GM12878 (cell line): ENCODE measurements around the gene RMP24.

Experiments
- ATAC-seq: fragments of 200-7000 bp; cut with Tn5 transposase; 3 replicates; pipeline ENCODE4 v1.9.1; 2020; ENCODE audit warnings: mild to moderate bottlenecking, moderate library complexity
- BruUV-seq: library from RNA; stranded (reverse); fragments of 400-500 nt; replicated peaks from 2 replicates; lab custom pipeline; 2021; lab: Mats Ljungman, UMichigan
- CTCF ChIA-PET: fragments of 300-600 bp; sonication (Branson Sonifier 250); formaldehyde crosslinking; extraction: SDS; loops from one replicate; lab custom pipeline; 2021; ENCODE audit warnings: inconsistent platforms; lab: Yijun Ruan, JAX
- POLR2A ChIA-PET: fragments of 350-600 bp; formaldehyde crosslinking; extraction: SDS; loops from one replicate; lab custom pipeline; 2021; ENCODE audit warnings: inconsistent platforms; lab: Charles Lee
- RAD21 ChIA-PET: fragments of 300-600 bp; sonication (Branson Sonifier 250); formaldehyde crosslinking; loops from one replicate; lab custom pipeline; 2023; ENCODE audit warnings: antibody characterized with exemption; ENCODE audit not compliant: unreplicated experiment; lab: Charles Lee
- SMC1A ChIA-PET: fragments of 300-600 bp; sonication (Branson Sonifier 250); formaldehyde crosslinking; loops from one replicate; lab custom pipeline; 2023; ENCODE audit not compliant: unreplicated experiment, uncharacterized antibody; lab: Charles Lee
- DNase-seq: peaks from one replicate; pipeline ENCODE4 v3.0.0-alpha.2; 2011; ENCODE audit warnings: low read depth, low spot score
- FAIRE-seq: peaks from 3 replicates; lab custom pipeline; 2011; peaks lifted over from hg19 to GRCh38; lab: Jason Lieb, UNC
- H2AFZ ChIP-seq: 2 replicates; pipeline ENCODE4 v1.6.0; 2011; ENCODE audit warnings: low read depth, low read length, control low read depth; ENCODE audit not compliant: control insufficient read depth
- H3K27ac ChIP-seq: 2 replicates; pipeline ENCODE4 v1.5.1; 2011; ENCODE audit warnings: control low read depth; ENCODE audit not compliant: control insufficient read depth, insufficient read depth
- H3K27me3 ChIP-seq, 2 experiments: replicated peaks in 1 of 2; 2 replicates each; pipeline versions ENCODE4 v1.6.0 to v1.6.1; 2011; ENCODE audit warnings: low read length in 1 of 2; ENCODE audit not compliant: control insufficient read depth in 2 of 2, insufficient read depth in 2 of 2
- H3K36me3 ChIP-seq, 2 experiments: 2 replicates each; pipeline ENCODE4 v1.5.1; 2011; ENCODE audit warnings: low read length in 1 of 2; ENCODE audit not compliant: control insufficient read depth in 2 of 2, insufficient read depth in 2 of 2
- H3K4me1 ChIP-seq: 2 replicates; pipeline ENCODE4 v1.6.1; 2011; ENCODE audit warnings: mild to moderate bottlenecking, low read length, moderate library complexity, mixed read lengths; ENCODE audit not compliant: control insufficient read depth, insufficient read depth
- H3K4me2 ChIP-seq: 2 replicates; pipeline ENCODE4 v1.6.0; 2011; ENCODE audit warnings: control low read depth; ENCODE audit not compliant: control insufficient read depth, insufficient read depth
- H3K4me3 ChIP-seq: fragments of 200-600 bp; sonication (generic); 2 replicates; pipeline ENCODE4 v1.5.1; 2016
- H3K79me2 ChIP-seq: 2 replicates; pipeline ENCODE4 v1.6.0; 2011; ENCODE audit warnings: low read length; ENCODE audit not compliant: control insufficient read depth, insufficient read depth
- H3K9ac ChIP-seq: 2 replicates; pipeline ENCODE4 v1.8.0; 2011; ENCODE audit warnings: low read length, control low read depth, mixed read lengths; ENCODE audit not compliant: control insufficient read depth, insufficient read depth
- H3K9me3 ChIP-seq: replicated peaks from 3 replicates; pipeline ENCODE4 v1.5.1; 2011; ENCODE audit warnings: mild to moderate bottlenecking, low read length; ENCODE audit not compliant: control insufficient read depth, insufficient read depth
- H4K20me1 ChIP-seq: 2 replicates; pipeline ENCODE4 v1.6.0; 2011; ENCODE audit not compliant: control insufficient read depth, insufficient read depth
- ATF7 ChIP-seq: fragments of 450-650 bp; IDR thresholded peaks from 2 replicates; pipeline ENCODE4 v1.6.1; 2016; ENCODE audit warnings: low read depth, mild to moderate bottlenecking
- CREB1 ChIP-seq: IDR thresholded peaks from 2 replicates; pipeline ENCODE4 v1.6.1; 2012; ENCODE audit warnings: low read depth, mild to moderate bottlenecking, inconsistent platforms
- ESRRA ChIP-seq: IDR thresholded peaks from 2 replicates; pipeline ENCODE4 v1.6.1; 2012; ENCODE audit warnings: mild to moderate bottlenecking, low read length, improper control_type of control experiment
- HDGF ChIP-seq: fragments of 450-650 bp; IDR thresholded peaks from 2 replicates; pipeline ENCODE4 v1.6.1; 2016; ENCODE audit warnings: antibody characterized with exemption
- JUND ChIP-seq: IDR thresholded peaks from 2 replicates; pipeline ENCODE4 v1.6.1; 2012; ENCODE audit warnings: low read depth, mild to moderate bottlenecking, low read length, improper control_type of control experiment, moderate library complexity
- RAD21 ChIP-seq: IDR thresholded peaks from 2 replicates; pipeline ENCODE4 v1.6.1; 2011; ENCODE audit warnings: mild to moderate bottlenecking, low read depth, low read length, moderate library complexity; ENCODE audit not compliant: insufficient read depth
- RCOR1 ChIP-seq: conservative IDR thresholded peaks from 2 replicates; pipeline ENCODE4 v1.6.1; 2012; ENCODE audit warnings: low read depth, low read length, improper control_type of control experiment
- SIN3A ChIP-seq: IDR thresholded peaks from 2 replicates; pipeline ENCODE4 v1.6.1; 2012; ENCODE audit warnings: low read depth, low read length, improper control_type of control experiment
- SMAD1 ChIP-seq: fragments of 450-650 bp; IDR thresholded peaks from 2 replicates; pipeline ENCODE4 v1.6.1; 2018; ENCODE audit warnings: mild to moderate bottlenecking, low read depth; ENCODE audit not compliant: partially characterized antibody
- STAT3 ChIP-seq: IDR thresholded peaks from 2 replicates; pipeline ENCODE4 v1.6.1; 2011; ENCODE audit warnings: low read depth, low read length, improper control_type of control experiment
- ZNF24 ChIP-seq: fragments of 450-650 bp; IDR thresholded peaks from 2 replicates; pipeline ENCODE4 v1.6.1; 2017; ENCODE audit warnings: antibody characterized with exemption, mild to moderate bottlenecking
- WGBS: methylation state at CpG from one replicate; pipeline ENCODE4 v1.1.6; 2016; ENCODE audit warnings: low lambda C conversion rate; ENCODE audit not compliant: insufficient replicate concordance, insufficient coverage; ENCODE audit errors: missing lambda C conversion rate; 5-methylcytosine and 5-hydroxymethylcytosine counted together
- in situ Hi-C: fragments of 300-500 bp; cut with MboI; formaldehyde crosslinking; loops from 9 replicates; pipeline ENCODE4 v1.14.3; 2018; ENCODE audit warnings: mixed read lengths
- intact Hi-C: fragments of 100-400 bp; cut with micrococcal nuclease; formaldehyde crosslinking; loops from one replicate; pipeline ENCODE4 v1.14.2; 2022; ENCODE audit not compliant: unreplicated experiment
- TF ChIP-seq, protein P1 (sequence below): fragments of 450-650 bp; IDR thresholded peaks from 2 replicates; pipeline ENCODE4 v1.6.1; 2017; ENCODE audit warnings: mild to moderate bottlenecking, low read depth, inconsistent platforms; ENCODE audit not compliant: poor library complexity, severe bottlenecking
- TF ChIP-seq, protein P2 (sequence below): IDR thresholded peaks from 2 replicates; pipeline ENCODE4 v1.6.1; 2011; ENCODE audit warnings: borderline replicate concordance, low read depth, mild to moderate bottlenecking, moderate library complexity, mixed read lengths, low read length; ENCODE audit not compliant: insufficient read depth; ENCODE audit errors: extremely low read length

Gene RMP24

DNA sequence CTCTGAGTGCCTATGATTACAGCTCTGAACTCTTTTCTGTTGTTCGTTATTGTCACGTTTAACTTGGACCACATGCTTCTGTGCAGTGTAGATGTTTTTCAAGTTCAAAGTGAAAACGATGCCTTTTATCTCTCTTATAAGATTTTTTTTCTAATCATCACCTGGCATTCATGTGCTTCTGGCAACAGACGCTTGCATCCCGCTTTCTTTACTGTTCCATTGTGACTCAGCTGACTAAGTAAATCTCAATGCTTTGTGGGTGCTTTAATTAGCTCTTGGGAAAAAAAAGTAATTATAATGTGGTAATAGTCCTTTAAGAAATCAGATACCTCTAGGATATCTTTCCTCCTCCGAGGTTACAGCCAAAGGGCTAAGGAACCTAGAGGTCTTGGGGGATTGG, 31.2 kb upstream of the RMP24 start:
- no peaks in the 10 kb centered on the region for H4K20me1 ChIP-seq
- RAD21 ChIA-PET = interaction anchor here (1.5 kb wide), 1 partner anchor 9 kb away, joined by 3 read pairs; no protein-coding TSS in a partner anchor
- no peak overlapping the region for H3K9ac ChIP-seq
- BruUV-seq = no TSS peak
- H3K9me3 ChIP-seq = no peaks in the 10 kb centered on the region
- no peaks in the 10 kb centered on the region for H3K79me2 ChIP-seq
- POLR2A ChIA-PET = no interaction called here
- WGBS = 35% methylated on average over 6 of the region's 6 CpGs
- H3K36me3 ChIP-seq = no peaks in the 10 kb centered on the region
- H3K4me3 ChIP-seq = no peak overlapping the region
- no peaks in the 10 kb centered on the region for H3K4me1 ChIP-seq
- H3K27me3 ChIP-seq = peaks cover 0 to 1% of the 10 kb centered on the region in 2 experiments; a peak in 2 of 4 replicates
- intact Hi-C loops = no loop called here
- no peak for FAIRE-seq
- no peak overlapping the region for H3K27ac ChIP-seq
- CTCF ChIA-PET = interaction anchor here (0.6 to 2.0 kb wide), 5 partner anchors 9 to 555 kb away, joined by 3 to 9 read pairs (median 5); no protein-coding TSS in a partner anchor
- in situ Hi-C loops = no loop called here
- no peak overlapping the region for H2AFZ ChIP-seq
- no peak for DNase-seq
- TF ChIP-seq JUND = no peak
- TF ChIP-seq ZNF24 = no peak
- TF ChIP-seq CREB1 = no peak
- no peak for TF ChIP-seq STAT3
- TF ChIP-seq ATF7 = no peak
- SMC1A ChIA-PET = interaction anchor here (1.2 to 1.8 kb wide), 2 partner anchors 9 to 185 kb away, joined by 5 to 6 read pairs; no protein-coding TSS in a partner anchor
- no peak for ATAC-seq
- no peak overlapping the region for H3K4me2 ChIP-seq

GRCh38 chr18:35942133-35942532, 30.3 kb upstream of the RMP24 start:
- Histone ChIP-seq H3K4me1 (no peaks in the 10 kb centered on the region), H3K4me2 (no peak overlapping the region), H4K20me1 (no peaks in the 10 kb centered on the region), H3K4me3 (no peak overlapping the region), H3K9ac (no peak overlapping the region), H3K79me2 (no peaks in the 10 kb centered on the region), H3K27me3 (peaks cover 0 to 1% of the 10 kb centered on the region in 2 experiments; a peak in 2 of 4 replicates), H3K27ac (no peak overlapping the region), H3K9me3 (no peaks in the 10 kb centered on the region), H2AFZ (no peak overlapping the region), H3K36me3 (no peaks in the 10 kb centered on the region)
- intact Hi-C loops = no loop called here
- ATAC-seq (no peak), DNase-seq (no peak), FAIRE-seq (no peak)
- in situ Hi-C loops = no loop called here
- ChIA-PET RAD21 (interaction anchor here (1.5 kb wide), 1 partner anchor 9 kb away, joined by 3 read pairs; no protein-coding TSS in a partner anchor), POLR2A (no interaction called here), CTCF (interaction anchor here (1.4 to 2.0 kb wide), 3 partner anchors 10 to 556 kb away, joined by 3 to 9 read pairs (median 7); no protein-coding TSS in a partner anchor), SMC1A (interaction anchor here (1.2 to 1.8 kb wide), 2 partner anchors 8 to 186 kb away, joined by 5 to 6 read pairs; no protein-coding TSS in a partner anchor)
- BruUV-seq = no TSS peak
- TF ChIP-seq SIN3A = no peak
- no peak for TF ChIP-seq ESRRA
- TF ChIP-seq HDGF = no peak
- TF ChIP-seq, protein P1, sequence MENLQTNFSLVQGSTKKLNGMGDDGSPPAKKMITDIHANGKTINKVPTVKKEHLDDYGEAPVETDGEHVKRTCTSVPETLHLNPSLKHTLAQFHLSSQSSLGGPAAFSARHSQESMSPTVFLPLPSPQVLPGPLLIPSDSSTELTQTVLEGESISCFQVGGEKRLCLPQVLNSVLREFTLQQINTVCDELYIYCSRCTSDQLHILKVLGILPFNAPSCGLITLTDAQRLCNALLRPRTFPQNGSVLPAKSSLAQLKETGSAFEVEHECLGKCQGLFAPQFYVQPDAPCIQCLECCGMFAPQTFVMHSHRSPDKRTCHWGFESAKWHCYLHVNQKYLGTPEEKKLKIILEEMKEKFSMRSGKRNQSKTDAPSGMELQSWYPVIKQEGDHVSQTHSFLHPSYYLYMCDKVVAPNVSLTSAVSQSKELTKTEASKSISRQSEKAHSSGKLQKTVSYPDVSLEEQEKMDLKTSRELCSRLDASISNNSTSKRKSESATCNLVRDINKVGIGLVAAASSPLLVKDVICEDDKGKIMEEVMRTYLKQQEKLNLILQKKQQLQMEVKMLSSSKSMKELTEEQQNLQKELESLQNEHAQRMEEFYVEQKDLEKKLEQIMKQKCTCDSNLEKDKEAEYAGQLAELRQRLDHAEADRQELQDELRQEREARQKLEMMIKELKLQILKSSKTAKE = no peak
- TF ChIP-seq RCOR1 = no peak
- TF ChIP-seq SMAD1 = no peak
- TF ChIP-seq, protein P2, sequence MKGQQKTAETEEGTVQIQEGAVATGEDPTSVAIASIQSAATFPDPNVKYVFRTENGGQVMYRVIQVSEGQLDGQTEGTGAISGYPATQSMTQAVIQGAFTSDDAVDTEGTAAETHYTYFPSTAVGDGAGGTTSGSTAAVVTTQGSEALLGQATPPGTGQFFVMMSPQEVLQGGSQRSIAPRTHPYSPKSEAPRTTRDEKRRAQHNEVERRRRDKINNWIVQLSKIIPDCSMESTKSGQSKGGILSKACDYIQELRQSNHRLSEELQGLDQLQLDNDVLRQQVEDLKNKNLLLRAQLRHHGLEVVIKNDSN = no peak
- TF ChIP-seq RAD21 = no peak
